HepG2 (cell line): ENCODE results near the gene FSD1. TPM values are rescaled to one million over a fixed set of nuclear protein-coding genes. Genes with fewer than 3 reads are reported as not detected.

Experiments used
- ATAC-seq: fragments of 200-7000 bp; cut with Tn5 transposase; 3 replicates; pipeline ENCODE4 v1.9.1; 2020; ENCODE audit warnings: mild to moderate bottlenecking, moderate library complexity
- BruUV-seq: library from RNA; stranded (reverse); fragments of 400-500 nt; replicated peaks from 2 replicates; lab custom pipeline; 2021; lab: Mats Ljungman, UMichigan
- CTCF ChIA-PET: fragments of 300-600 bp; formaldehyde crosslinking; extraction: SDS; loops from one replicate; lab custom pipeline; 2021; ENCODE audit warnings: low total read pairs, inconsistent platforms, low intra/inter-chr PET ratio; lab: Yijun Ruan, JAX
- POLR2A ChIA-PET: fragments of 350-600 bp; sonication (Branson Sonifier 250); formaldehyde crosslinking; loops from one replicate; lab custom pipeline; 2020; ENCODE audit warnings: antibody characterized with exemption, inconsistent platforms; lab: Yijun Ruan, JAX
- DNase-seq: peaks from one replicate; pipeline ENCODE4 v3.0.0-alpha.2; 2015; ENCODE audit warnings: low spot score
- FAIRE-seq: peaks from 3 replicates; lab custom pipeline; 2011; peaks lifted over from hg19 to GRCh38; lab: Jason Lieb, UNC
- H2AFZ ChIP-seq: one replicate; pipeline ENCODE4 v1.6.1; 2011; ENCODE audit warnings: low read length, inconsistent platforms
- H3K27ac ChIP-seq: fragments of 300-600 bp; 3 replicates; pipeline ENCODE4 v1.8.0; 2011; ENCODE audit warnings: mixed run types, mild to moderate bottlenecking, mixed read lengths, low read length, inconsistent platforms; ENCODE audit not compliant: insufficient read depth; ENCODE audit errors: extremely low read length
- H3K27me3 ChIP-seq, 2 experiments: fragments of 200-600 bp in 1 of 2; 2 replicates in 1 of 2; 3 replicates in 1 of 2; pipeline versions ENCODE4 v1.6.0 to v1.8.0; 2011; ENCODE audit warnings: low read length in 2 of 2, mild to moderate bottlenecking in 2 of 2, moderate library complexity in 2 of 2, inconsistent platforms in 1 of 2; ENCODE audit not compliant: insufficient read depth in 2 of 2, control insufficient read depth in 1 of 2
- H3K36me3 ChIP-seq, 2 experiments: fragments of 200-600 bp in 1 of 2; replicated peaks in 1 of 2; 2 replicates in 1 of 2; 3 replicates in 1 of 2; pipeline versions ENCODE4 v1.5.1 to v1.8.0; 2011; ENCODE audit warnings: low read length in 2 of 2, inconsistent platforms in 1 of 2; ENCODE audit not compliant: insufficient read depth in 2 of 2, control insufficient read depth in 1 of 2
- H3K4me1 ChIP-seq: 2 replicates; pipeline ENCODE4 v1.5.1; 2012; ENCODE audit warnings: low read length, inconsistent platforms; ENCODE audit not compliant: insufficient read depth
- H3K4me2 ChIP-seq: 2 replicates; pipeline ENCODE4 v1.6.0; 2011; ENCODE audit warnings: low read depth, low read length, inconsistent platforms
- H3K4me3 ChIP-seq, 3 experiments: fragments of 200-600 bp in 1 of 3; sonication (generic), shearing (Covaris generic) in 1 of 3; replicated peaks in 1 of 3; 2 replicates each; pipeline ENCODE4 v1.5.1; 2011 to 2016; ENCODE audit warnings: low read length in 3 of 3, inconsistent platforms in 2 of 3, low read depth in 2 of 3, mild to moderate bottlenecking in 2 of 3, control low read depth in 1 of 3, mixed read lengths in 1 of 3; ENCODE audit not compliant: insufficient read depth in 1 of 3
- H3K79me2 ChIP-seq: one replicate; pipeline ENCODE4 v1.6.1; 2011; ENCODE audit warnings: low read length, inconsistent platforms; ENCODE audit not compliant: insufficient read depth
- H3K9ac ChIP-seq: 2 replicates; pipeline ENCODE4 v1.6.0; 2011; ENCODE audit warnings: mild to moderate bottlenecking, low read depth, low read length, inconsistent platforms; ENCODE audit not compliant: insufficient read depth
- H3K9me3 ChIP-seq: 2 replicates; pipeline ENCODE4 v1.5.1; 2012; ENCODE audit warnings: mild to moderate bottlenecking, low read length
- H4K20me1 ChIP-seq: 2 replicates; pipeline ENCODE4 v1.6.0; 2011; ENCODE audit warnings: inconsistent platforms, mild to moderate bottlenecking, low read length, moderate library complexity; ENCODE audit not compliant: insufficient read depth
- GATAD2A ChIP-seq: IDR thresholded peaks from 2 replicates; pipeline ENCODE4 v1.6.1; 2016
- HMGA1 ChIP-seq: sonication (generic); formaldehyde crosslinking; conservative IDR thresholded peaks from 2 replicates; pipeline ENCODE4 v1.4.0; 2020; ENCODE audit warnings: missing genetic modification reagents
- SIX1 ChIP-seq: sonication (generic); formaldehyde crosslinking; IDR thresholded peaks from 2 replicates; pipeline ENCODE4 v1.4.0; 2020; ENCODE audit warnings: missing genetic modification reagents, borderline replicate concordance
- XRCC5 ChIP-seq: fragments of 200-400 bp; formaldehyde crosslinking; optimal IDR thresholded peaks from 2 replicates; pipeline ENCODE3; 2017; ENCODE audit warnings: mild to moderate bottlenecking, low read length
- ZBTB33 ChIP-seq: sonication (generic); formaldehyde crosslinking; IDR thresholded peaks from 2 replicates; pipeline ENCODE4 v1.4.0; 2020; ENCODE audit warnings: missing genetic modification reagents
- ZNF432 ChIP-seq: sonication (generic); formaldehyde crosslinking; IDR thresholded peaks from 2 replicates; pipeline ENCODE4 v1.5.0; 2020; ENCODE audit warnings: missing genetic modification reagents, mild to moderate bottlenecking, borderline replicate concordance
- ZNF510 ChIP-seq: sonication (generic); formaldehyde crosslinking; IDR thresholded peaks from 2 replicates; pipeline ENCODE4 v1.4.0; 2020; ENCODE audit warnings: low read depth, mild to moderate bottlenecking, missing genetic modification reagents
- WGBS: methylation state at CpG from one replicate; pipeline ENCODE4 v1.1.6; 2017; ENCODE audit warnings: low lambda C conversion rate; 5-methylcytosine and 5-hydroxymethylcytosine counted together
- in situ Hi-C: cut with HindIII; loops from 2 replicates; pipeline ENCODE4 v1.10.0; 2017; ENCODE audit warnings: low pct_unique_long_range_greater_than_20kb; ENCODE audit not compliant: extremely low pct_ligation_motif_present
- intact Hi-C: fragments of 100-400 bp; cut with micrococcal nuclease; formaldehyde crosslinking; loops from one replicate; pipeline ENCODE4 v1.10.0; 2022; ENCODE audit not compliant: unreplicated experiment
- polyA plus RNA-seq, 8 experiments: library from polyadenylated mRNA; depleted of rRNA in 3 of 8; stranded (reverse) in 7 of 8; unstranded in 1 of 8; fragments of >200 nt; fragmentation: Illumina TruSeq in 4 of 8; extraction: Trizol in 4 of 8; gene quantifications; 2 replicates each; pipeline versions ENCODE4 v1.2.1 to v1.2.3, GENCODE V29; 2011 to 2016; ENCODE audit warnings: low read depth in 4 of 8, missing spikeins in 1 of 8, mixed read lengths in 1 of 8; ENCODE audit not compliant: insufficient read depth in 1 of 8
- total RNA-seq, 5 experiments: library from RNA; depleted of rRNA; stranded (reverse); fragments of >200 nt; fragmentation: Illumina TruSeq; extraction: Trizol; gene quantifications; 2 replicates each; pipeline ENCODE4 v1.2.3, GENCODE V29; 2016; ENCODE audit warnings: low read depth in 1 of 5

Gene FSD1
- total and polyA plus RNA-seq, 2 of the 13 experiments (the other 11 are each of a cell fraction or from before 2014, with no cell fraction given), result 0.29 to 0.66 TPM

- in situ Hi-C loops, result no loop called here
- no peak for DNase-seq
- Histone ChIP-seq H3K79me2 (no peaks in the 10 kb centered on the region), H4K20me1 (no peaks in the 10 kb centered on the region), H3K4me1 (peaks cover 18% of the 10 kb centered on the region), H2AFZ (no peak overlapping the region), H3K4me3 (peak overlapping the region in 1 of 3 experiments; percentile 33; a peak in 1 of 6 replicates), H3K27ac (no peak overlapping the region), H3K36me3 (no peaks in the 10 kb centered on the region), H3K27me3 (peaks cover 0 to 46% of the 10 kb centered on the region in 2 experiments), H3K9me3 (no peaks in the 10 kb centered on the region), H3K4me2 (peak overlapping the region; percentile 53), H3K9ac (no peak overlapping the region)
- no TSS peak for BruUV-seq
- intact Hi-C loops, result no loop called here
- no peak for TF ChIP-seq HMGA1 (CRISPR knock-in tag)
- no peak for TF ChIP-seq ZNF510 (CRISPR knock-in tag)
- TF ChIP-seq ZBTB33 (CRISPR knock-in tag), result 0 out of 2 replicates have a peak, but pooled peaks have one; percentile 52
- TF ChIP-seq XRCC5, result no peak
- no peak for TF ChIP-seq GATAD2A (CRISPR knock-in tag)
- no peak for TF ChIP-seq SIX1 (CRISPR knock-in tag)
- TF ChIP-seq ZNF432 (CRISPR knock-in tag), result no peak
- no peak for FAIRE-seq
- ChIA-PET POLR2A (no interaction called here), CTCF (no interaction called here)
- 28% methylated on average over 21 of the region's 71 CpGs for WGBS
- no peak for ATAC-seq
These were observed 24.6 kb upstream of the FSD1 start for GRCh38 chr19:4279530-4280422.
